ENCODE results near the gene C19orf44.

C19orf44 gene

GRCh38 chr19:16527334-16527935, 31.2 kb downstream of the C19orf44 start:
- H3K36me3 ChIP-seq (ENCODE audit: control insufficient read depth, insufficient read depth, low read length), result peaks cover 64% of the 10 kb centered on the region
- no peak overlapping the region for H3K4me3 ChIP-seq (replicated peaks; ENCODE audit: low read depth, low read length)
- DNase-seq (ENCODE audit: extremely low read depth, insufficient read length), result no peak
- H3K27me3 ChIP-seq (replicated peaks; ENCODE audit: control insufficient read depth, insufficient read depth, low read length), result no peaks in the 10 kb centered on the region
- TF ChIP-seq CTCF (IDR thresholded peaks at IDR 0.05; ENCODE audit: insufficient read depth, low read length, poor library complexity, severe bottlenecking), result no peak

- peak; percentile 73 for TF ChIP-seq CTCF (IDR thresholded peaks at IDR 0.05; ENCODE audit: insufficient read depth, low read length, poor library complexity, severe bottlenecking)
- H3K27me3 ChIP-seq (replicated peaks; ENCODE audit: control insufficient read depth, insufficient read depth, low read length), result no peaks in the 10 kb centered on the region
- no peak for DNase-seq (ENCODE audit: extremely low read depth, insufficient read length)
- no peak overlapping the region for H3K4me3 ChIP-seq (replicated peaks; ENCODE audit: low read depth, low read length)
- peaks cover 64% of the 10 kb centered on the region for H3K36me3 ChIP-seq (ENCODE audit: control insufficient read depth, insufficient read depth, low read length)
Measured at GRCh38 chr19:16527971-16528521, 31.9 kb downstream of the C19orf44 start.

- Histone ChIP-seq H3K4me3 (replicated peaks; ENCODE audit: low read depth, low read length) (no peak overlapping the region), H3K36me3 (ENCODE audit: control insufficient read depth, insufficient read depth, low read length) (peaks cover 59% of the 10 kb centered on the region), H3K27me3 (replicated peaks; ENCODE audit: control insufficient read depth, insufficient read depth, low read length) (no peaks in the 10 kb centered on the region)
- no peak for DNase-seq (ENCODE audit: extremely low read depth, insufficient read length)
- no peak for TF ChIP-seq CTCF (IDR thresholded peaks at IDR 0.05; ENCODE audit: insufficient read depth, low read length, poor library complexity, severe bottlenecking)
Measured at GRCh38 chr19:16529466-16530144, 33.4 kb downstream of the C19orf44 start.

- no peaks in the 10 kb centered on the region for H3K27me3 ChIP-seq (replicated peaks; ENCODE audit: control insufficient read depth, insufficient read depth, low read length)
- no peak for TF ChIP-seq CTCF (IDR thresholded peaks at IDR 0.05; ENCODE audit: insufficient read depth, low read length, poor library complexity, severe bottlenecking)
- peaks cover 56% of the 10 kb centered on the region for H3K36me3 ChIP-seq (ENCODE audit: control insufficient read depth, insufficient read depth, low read length)
- no peak for DNase-seq (ENCODE audit: extremely low read depth, insufficient read length)
- no peak overlapping the region for H3K4me3 ChIP-seq (replicated peaks; ENCODE audit: low read depth, low read length)
Measured at GRCh38 chr19:16530540-16531379, 34.6 kb downstream of the C19orf44 start.

- no peak for TF ChIP-seq CTCF (IDR thresholded peaks at IDR 0.05; ENCODE audit: insufficient read depth, low read length, poor library complexity, severe bottlenecking)
- no peak for DNase-seq (ENCODE audit: extremely low read depth, insufficient read length)
- no peak overlapping the region for H3K4me3 ChIP-seq (replicated peaks; ENCODE audit: low read depth, low read length)
- peaks cover 59% of the 10 kb centered on the region for H3K36me3 ChIP-seq (ENCODE audit: control insufficient read depth, insufficient read depth, low read length)
- no peaks in the 10 kb centered on the region for H3K27me3 ChIP-seq (replicated peaks; ENCODE audit: control insufficient read depth, insufficient read depth, low read length)
Measured at GRCh38 chr19:16531380-16531669, 35.1 kb downstream of the C19orf44 start.

All from GM06990 (cell line).